NAMALWA (cell line): Measurements from ENCODE around the gene GPSM1.

Experiments used
- DNase-seq: peaks from one replicate; pipeline ENCODE4 v3.0.0-alpha.2; 2015; ENCODE audit warnings: low spot score

The GPSM1 gene

DNA sequence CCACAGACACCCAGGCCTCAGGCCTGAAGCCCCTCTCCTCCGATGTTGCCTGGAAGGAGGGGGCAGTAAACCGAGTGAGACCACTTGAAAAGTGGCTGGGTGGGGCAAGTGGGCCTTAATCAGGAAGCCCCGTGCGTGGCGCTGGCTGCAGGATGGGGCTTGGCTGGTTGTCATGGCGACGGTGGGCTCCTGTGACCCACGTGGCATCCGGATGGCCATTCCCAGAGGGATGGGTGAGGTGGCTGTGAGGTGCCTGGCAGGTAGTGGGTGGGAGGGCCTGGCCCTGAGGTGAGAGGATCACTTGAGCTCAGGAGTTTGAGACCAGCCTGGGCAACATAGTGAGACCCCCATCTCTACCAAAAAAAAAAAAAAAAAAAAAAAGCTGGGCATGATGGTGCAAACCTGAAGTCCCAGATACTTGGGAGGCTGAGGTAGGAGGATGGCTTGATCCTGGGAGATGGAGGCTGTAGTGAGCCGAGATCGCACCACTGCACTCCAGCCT is 5.2 kb downstream of the GPSM1 start:
- no peak for DNase-seq

DNA sequence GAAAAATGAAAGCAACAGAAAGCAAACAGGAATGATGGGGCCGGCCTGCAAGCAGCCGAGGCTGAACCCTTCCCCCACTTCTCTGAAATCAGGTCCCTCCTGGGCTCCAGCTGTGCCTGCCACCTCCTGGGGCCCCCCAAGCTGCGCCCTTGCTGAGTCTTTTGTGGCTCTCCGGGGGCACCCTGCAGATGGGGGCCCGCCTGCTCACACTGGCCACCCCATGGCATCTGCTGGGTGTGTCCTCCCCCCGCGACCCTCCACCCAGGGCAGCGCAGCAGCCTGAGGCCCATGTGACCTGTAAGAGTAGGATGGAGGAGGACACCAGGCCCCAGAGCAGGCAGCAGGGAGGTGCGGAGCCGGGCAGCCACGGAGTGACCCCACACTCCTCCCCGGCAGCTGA is 5.7 kb downstream of the GPSM1 start:
- no peak for DNase-seq

DNA sequence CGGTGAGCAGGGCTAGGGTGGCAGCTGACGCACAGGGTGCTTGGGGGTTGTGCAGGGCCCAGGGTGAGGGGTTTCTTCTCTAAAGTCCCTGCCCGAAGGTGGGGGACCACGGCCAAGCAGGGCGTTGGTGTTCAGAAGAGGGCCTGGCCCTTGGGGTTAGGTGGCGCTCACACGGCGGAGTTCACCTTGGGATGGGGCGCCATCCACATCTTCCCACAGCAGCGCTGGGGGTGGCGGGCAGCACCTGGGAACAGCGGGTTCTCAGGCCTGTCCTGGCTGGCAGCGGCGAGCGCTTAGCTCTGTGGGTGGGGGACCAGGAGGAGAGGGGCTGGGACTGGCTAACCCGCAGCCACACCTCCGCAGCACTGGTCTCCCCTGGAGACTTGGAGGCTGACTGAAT is 6.1 kb downstream of the GPSM1 start:
- DNase-seq = no peak

DNA sequence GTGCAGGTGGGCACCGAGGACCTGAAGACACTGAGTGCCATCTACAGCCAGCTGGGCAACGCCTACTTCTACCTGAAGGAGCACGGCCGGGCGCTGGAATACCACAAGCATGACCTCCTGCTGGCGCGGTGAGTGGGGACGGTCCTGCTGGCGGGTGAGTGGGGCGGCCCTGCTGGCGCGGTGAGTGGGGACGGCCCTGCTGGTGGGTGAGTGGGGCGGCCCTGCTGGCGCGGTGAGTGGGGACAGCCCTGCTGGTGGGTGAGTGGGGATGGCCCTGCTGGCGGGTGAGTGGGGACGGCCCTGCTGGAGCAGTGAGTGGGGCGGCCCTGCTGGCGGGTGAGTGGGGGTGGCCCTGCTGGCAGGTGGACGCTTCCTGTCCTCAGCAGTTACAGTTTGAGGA is 7.2 kb downstream of the GPSM1 start:
- no peak for DNase-seq

DNA sequence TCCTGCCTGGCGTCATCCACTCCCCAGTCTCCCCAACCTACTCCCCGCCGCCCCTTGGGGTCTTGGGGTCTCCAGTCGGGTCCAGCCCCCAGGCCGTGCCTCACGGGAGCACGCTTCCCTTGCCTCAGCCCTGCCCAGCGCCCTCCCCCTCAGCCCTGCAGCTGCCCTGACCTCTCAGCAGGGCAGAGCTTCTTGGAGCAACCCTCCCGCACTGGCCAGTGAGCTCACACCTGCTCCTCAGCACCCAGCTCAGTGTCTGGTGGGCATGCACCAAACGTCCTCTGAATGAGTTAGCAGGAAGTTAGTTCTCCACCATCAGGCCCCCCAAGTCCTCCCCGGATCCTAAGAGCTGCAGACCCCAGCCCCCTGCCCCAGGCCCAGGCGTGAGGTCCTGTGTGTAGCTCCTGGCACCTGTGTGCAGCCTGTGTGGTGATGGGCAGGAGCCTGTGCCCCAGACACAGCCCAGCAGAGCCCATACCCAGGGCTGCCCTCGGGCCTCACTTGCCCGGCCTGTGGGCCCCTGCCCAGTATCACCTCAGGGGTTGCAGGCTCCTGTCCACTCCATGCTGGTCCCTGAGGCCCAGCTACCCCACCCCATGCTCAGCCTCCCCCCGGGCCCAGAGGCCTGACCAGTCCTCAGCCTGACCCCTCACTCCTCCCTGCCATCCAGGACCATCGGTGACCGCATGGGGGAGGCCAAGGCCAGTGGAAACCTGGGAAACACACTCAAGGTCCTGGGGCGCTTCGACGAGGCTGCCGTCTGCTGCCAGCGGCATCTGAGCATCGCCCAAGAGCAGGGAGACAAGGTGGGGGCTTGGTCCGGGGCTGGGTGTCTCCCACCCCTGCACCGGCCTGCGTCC is 8.2 kb downstream of the GPSM1 start:
- no peak for DNase-seq

DNA sequence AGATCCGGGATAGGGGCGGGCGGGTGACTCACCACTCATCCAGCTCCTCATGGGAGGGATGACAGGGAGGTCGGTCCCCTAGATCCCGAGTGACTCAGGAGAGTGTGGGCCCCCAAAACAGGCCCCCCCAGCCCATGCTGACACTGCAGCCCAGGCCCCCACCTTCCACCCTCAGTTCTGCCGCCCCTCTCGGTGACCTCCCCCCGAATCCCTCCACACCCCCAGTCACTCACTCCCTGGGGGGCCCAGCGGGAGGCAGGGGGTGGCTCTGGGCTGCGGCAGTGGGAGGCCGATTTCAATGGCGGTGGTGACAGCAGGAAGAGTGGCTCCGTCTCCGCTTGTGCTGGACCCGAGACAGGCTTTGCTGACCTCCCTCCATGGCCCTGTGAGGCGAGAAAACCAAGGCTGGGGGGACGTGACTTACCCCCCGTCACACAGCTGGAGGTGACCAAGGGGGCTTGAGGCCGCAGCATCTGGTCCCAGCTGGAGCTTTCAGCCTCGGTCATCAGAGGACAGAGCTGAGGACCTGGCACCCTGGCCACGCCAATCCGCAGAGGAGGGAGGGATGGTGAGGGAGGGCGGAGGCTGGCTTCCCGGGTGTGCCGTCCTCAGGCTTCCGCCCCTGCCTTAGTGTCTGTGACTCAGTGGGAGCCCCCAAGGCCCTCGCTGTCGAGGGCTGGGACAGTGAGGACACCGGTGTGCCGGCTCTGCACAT is 9.0 kb downstream of the GPSM1 start:
- no peak for DNase-seq

DNA sequence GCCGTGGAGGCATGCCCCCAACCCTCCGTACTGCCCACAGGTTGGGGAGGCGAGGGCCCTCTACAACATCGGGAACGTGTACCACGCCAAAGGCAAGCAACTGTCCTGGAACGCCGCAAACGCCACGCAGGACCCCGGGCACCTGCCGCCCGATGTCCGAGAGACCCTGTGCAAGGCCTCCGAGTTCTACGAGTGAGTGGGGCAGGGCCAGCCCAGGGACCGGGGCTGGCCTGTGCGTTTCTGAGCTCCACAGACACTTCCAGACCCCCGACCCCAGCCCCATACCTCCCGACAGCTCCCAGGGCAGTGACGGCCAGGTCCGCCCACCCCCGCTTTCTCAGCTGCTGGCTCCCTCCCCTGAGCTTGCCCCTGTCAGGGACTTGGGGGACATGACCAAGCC is 9.5 kb downstream of the GPSM1 start:
- DNase-seq = no peak

DNA sequence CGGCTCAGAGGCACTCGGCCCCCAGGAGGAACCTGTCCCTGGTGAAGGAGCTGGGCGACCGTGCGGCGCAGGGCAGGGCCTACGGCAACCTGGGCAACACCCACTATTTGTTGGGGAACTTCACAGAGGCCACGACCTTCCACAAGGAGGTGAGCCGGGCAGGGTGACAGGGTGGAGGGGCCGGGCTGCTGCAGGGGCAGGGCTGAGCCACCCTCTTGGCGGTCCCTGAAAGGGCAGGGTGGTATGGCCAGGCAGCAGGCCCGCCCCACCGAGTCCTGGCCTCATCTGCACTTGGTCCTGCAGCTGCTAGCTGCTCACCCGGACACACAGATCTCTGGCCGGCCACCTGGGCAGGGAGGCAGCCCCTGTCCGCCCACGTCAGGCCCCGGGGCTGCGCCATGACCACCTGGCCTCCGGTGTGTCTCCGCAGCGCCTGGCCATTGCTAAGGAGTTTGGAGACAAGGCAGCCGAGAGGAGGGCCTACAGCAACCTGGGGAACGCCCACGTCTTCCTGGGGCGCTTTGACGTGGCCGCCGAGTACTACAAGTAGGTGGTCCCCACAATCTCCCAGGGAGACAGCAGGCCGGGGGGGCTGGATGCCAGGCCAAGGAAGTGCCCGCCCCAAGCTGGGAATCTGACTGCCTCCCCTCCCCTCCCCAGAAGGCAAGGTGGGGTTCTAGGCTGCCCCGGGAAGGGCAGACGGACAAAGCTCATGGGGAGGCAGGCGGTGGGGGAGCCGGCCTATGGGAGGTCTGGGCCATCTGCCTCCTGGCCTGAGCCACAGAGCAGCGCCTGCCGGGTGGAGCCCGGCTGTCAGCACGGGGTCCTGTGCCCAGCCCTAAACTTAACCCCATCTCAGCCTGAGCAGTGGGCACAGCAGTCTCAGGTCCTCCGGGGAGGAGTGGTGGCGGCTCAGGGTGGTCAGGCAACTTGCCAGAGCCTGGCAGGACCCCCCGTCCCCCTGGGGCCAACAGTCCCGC is 10.4 kb downstream of the GPSM1 start:
- DNase-seq = no peak

DNA sequence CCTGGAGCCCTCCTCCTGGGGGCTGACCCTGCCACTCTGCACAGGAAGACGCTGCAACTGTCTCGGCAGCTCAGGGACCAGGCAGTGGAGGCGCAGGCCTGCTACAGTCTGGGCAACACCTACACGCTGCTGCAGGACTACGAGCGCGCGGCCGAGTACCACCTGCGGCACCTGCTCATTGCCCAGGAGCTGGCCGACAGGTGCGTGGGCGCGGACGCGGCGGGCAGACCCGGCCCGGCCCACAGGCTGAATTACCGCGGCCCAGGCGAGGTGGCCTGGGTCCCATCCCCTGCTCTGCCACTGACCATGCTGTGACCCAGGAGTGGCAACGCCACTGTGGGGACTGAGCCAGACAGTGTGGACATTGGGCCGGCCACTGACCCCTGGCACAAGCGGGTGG is 11.2 kb downstream of the GPSM1 start:
- DNase-seq = no peak

DNA sequence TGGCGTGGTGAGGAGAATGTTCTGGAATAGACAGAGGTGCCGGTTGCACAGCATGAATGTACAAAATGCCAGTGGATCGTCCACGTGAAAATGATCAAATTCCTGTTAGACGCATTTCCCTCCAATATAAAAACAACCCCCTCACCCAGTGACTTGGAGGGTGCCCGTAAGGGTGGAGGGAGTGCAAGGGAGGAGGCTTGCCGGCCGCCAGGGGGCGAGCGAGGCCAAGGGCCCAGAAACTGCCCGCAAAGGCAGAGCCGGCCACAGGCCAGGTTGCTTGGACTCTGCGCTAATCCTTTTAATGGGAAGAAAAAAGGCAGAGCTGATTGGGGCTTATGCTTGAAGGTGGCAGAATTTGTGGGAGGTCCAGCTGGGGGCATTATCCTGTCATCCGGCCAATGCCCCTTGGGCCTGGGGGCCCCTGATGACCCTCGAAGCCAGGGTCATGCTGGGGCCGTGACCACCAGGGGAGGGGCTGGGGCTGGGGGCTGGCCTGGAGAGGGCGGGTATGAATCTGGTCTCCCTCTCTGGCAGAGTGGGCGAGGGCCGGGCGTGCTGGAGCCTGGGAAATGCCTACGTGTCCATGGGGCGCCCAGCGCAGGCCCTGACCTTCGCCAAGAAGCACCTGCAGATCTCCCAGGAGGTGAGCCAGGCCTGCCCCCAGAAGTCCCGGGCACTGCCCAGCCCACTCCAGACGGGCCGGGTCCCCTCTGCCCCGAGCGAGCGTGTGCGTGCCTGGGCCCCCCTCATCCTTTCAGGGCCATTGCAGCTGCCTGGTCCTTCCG is 12.0 kb downstream of the GPSM1 start:
- peak; percentile 77 for DNase-seq

DNA sequence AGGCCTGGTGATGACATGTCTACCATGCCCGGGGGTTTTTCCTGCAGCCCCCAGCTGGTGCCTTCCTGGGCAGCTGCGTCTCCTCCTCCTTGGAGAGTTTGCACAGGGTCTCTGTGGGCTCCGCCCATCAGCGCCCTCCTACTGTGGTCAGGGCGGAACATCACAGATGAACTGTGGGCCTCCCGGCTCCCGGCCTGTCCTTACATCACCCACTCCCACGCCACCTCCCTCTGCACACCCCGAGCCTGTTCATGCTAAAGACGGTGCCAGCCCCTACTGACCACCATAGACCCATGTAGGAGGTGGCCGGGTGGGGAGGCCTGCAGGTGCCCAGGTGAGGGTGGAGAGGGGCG is 12.6 kb downstream of the GPSM1 start:
- no peak for DNase-seq

DNA sequence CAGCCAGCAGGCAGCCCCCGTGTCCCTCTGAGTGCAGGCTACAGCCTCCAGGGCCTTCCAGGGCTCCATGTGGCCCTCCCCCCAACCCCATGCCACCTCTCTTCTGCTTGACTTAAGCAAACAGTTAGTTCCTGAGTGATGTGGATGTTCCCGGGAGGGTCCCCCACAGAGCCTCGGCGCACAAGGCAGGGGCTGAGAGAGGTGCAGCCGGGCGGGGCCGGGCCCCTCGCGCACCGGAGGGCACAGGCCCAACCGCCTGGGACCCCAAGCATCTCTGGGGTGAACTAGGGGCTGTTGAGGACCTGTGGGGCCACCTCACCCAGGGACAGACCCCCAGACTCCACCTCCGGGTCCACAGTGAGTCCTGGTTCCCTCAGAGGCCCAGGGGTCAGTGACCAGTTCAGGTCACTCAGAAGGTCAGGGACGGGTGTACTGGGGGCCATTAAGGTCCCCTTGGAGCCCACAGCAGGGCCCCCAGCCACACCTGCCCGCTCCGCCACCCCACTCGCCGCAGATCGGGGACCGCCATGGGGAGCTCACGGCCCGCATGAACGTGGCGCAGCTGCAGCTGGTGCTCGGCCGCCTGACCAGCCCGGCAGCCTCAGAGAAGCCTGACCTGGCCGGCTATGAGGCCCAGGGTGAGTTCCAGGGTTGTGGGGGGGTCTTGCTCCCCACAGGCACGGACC is 13.2 kb downstream of the GPSM1 start:
- DNase-seq = no peak

DNA sequence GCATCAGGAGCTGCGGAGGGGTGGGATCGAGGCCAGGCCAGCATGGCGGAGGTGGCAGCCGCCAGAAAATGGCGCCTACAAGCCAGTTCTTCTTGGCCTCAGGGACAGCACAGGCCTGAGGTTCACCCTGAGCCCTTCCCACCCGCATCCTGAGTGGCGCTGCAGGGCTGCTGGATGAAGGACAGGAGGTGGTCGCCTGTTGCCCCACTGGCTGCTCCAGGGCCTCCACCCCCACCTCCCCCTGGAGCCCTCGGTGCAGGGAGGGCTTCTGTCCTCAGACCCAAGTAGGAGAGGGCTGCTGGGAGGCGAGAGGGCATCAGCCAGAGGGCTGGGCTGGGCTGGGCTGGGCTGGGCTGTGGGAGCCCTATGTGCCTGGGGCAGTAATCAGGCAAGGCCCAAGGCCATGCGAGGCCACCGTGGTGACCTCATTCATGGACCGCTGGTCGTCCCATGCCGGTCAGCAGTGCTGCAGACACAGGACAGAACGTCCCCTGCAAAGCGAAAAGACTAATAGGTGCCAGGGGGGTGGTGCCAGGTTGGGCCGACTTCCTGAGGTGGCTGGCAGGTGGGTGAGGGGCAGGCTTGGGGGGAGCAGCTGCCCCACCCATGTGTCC is 13.8 kb downstream of the GPSM1 start:
- DNase-seq = no peak

DNA sequence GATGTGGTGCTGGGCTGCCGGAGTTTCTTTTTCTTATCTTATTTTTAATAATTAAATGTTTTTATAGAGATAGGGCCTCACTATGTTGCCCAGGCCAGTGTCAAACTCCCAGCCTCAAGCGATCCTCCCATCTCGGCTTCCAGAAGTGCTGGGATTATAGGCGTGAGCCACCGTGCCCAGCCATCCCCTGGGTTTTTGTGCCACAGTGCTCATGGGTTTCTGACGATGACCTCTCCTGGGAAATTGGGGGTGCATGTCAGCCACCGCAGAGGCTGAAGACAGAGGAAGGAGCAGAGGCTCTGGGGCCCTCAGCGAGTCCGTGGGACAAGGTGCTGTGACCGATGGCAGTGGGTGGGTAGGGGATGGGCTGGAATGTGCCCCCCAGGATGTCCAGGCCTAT is 14.4 kb downstream of the GPSM1 start:
- no peak for DNase-seq

DNA sequence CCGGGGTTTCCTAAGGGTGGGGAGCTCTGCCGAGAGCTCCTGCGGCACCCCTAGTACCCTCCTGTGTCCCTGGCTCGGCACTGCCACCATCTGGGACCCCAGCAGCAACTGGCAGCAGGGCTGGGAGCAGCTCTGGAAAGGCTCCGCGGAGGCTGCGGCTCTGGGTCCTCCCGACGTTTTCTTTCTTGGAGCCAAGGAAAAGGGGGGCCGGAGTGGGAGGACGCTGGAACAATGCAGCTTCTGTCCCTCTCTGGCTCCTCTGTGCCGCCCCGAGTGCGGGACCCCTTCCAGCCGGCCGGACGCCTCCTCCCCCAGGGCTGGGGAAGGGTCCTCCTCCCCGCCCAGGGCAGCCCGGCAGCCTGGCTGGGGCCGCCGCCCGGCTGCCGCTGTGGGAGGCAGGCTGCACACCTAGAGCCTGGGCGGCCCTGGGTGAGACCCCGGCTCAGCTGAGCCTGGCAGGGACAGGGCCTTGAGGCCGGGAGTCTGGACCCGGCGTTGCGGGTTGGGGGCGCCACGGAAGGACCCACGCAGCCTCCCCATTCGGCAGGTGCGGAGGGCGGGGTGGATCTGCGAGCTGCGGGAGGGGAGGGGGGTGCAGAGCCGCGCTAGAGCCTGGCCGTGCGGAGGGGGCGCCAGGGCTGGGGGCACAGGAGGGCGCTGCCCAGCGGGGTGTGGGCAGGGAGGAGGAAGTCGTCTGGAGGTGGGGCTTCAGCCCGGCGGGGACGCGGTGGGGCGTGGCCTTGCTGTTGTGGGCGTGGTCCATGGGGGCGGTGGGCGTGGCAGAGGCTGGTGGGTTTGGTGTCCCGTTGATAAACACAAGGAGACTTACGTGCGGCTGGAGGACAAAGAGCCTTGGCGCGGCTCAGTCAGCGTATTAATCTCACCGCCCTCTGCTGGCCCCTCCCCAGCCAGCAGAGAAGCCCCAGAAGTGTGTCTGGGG is 15.1 kb downstream of the GPSM1 start:
- DNase-seq = peak; percentile 88

DNA sequence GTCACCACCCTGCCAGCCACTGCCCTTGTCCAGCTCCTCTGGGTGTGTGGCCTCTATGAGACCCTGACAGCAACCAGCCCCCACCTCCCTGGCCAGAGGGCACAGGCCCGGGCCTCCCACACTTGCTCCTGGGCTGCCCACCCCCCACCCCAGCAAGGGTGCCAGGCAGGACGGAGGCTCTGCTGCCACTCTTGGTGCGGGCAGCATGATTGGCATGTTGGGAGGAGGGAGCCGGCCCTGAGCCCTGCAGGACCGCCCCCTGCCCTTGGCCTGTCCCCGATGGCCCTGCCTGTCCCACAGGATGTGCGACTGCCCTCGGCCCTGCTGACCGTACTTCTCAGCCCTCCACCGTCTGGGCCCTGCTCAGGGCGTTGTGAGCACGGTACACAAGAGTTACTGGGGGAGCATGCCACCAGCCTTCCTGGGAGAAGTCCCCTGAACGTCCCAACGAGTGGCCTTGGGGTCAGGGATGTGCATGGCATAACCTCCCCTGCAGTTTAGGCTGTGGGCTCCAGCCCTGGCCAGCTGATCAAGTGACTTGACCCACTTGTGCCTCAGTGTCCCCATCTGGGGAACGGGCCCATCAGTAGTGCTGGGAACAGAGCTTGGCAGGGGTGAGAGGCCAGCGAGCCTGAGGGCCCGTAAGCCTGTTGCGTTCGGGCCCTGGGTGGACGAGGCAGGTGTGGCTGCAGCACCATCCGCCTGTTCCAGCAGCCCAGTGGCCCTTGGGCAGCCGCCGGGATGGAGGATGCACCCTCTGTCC is 16.0 kb downstream of the GPSM1 start:
- no peak for DNase-seq

DNA sequence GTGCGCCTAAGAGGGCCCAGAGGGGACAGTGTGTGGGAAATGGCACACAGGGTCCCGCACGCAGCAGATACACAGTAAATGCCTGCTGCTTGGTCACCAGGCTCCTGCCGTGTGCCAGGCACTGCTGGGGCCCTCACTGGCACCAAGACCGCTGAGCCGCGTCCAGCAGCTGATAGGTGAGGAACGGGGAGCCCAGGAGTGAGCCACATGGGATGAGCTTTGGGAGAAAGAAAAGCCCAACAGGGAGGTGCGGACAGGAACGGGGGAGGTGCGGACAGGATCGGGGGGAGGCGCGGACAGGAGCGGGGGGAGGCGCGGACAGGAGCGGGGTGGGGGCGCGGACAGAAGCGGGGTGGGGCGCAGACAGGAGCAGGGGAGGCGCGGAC is 16.5 kb downstream of the GPSM1 start:
- no peak for DNase-seq

DNA sequence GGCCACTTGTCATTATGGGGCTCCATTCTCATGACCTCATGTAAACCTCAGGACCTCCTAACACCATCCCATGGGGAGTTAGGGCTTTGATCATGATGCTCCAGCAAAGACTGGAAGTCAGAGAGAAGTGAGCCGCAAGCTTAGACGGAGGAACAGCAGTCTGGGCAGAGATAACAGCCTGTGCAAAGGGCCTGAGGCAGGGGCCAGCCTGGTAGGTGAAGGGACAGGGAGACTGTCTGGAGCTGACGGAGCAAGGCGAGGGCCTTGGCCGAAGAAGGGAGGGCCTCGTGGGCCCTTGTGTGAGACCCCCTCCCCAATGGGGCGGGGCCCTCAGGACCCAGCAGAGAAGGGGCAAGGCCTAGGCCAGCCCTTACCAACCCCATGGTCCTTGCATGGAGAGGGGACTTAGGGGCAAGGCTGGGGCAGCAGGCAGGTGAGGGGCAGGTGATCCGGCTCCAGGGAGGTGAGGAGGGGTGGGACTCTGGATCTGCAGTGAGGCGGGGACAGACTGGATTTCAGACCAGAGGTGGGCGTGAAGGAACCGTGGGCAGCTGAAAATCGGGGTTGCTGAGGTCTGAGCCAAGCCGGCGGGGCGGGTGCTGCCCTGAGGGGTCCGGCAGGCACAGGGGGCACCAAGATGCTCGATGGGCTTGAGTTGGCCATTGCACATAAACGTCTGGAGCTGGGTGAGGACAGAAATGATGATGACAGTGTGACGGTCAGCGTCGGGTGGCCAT is 17.4 kb downstream of the GPSM1 start:
- DNase-seq = no peak
